NCI-H460 (cell line): ENCODE results near the gene MTHFR. TPM values are rescaled to one million over a fixed set of nuclear protein-coding genes. Genes with fewer than 3 reads are reported as not detected.

Experiments used
- DNase-seq: peaks from one replicate; pipeline ENCODE4 v3.0.0-alpha.2; 2016; ENCODE audit warnings: low read depth; ENCODE audit errors: extremely low read depth
- total RNA-seq: library from RNA; depleted of rRNA; stranded (reverse); fragments of >200 nt; shearing (Covaris generic); gene quantifications from 2 replicates; pipeline ENCODE4 v1.2.3, GENCODE V29; 2014

MTHFR gene
- total RNA-seq, 1 experiment from 2014 or later, result 5.2 TPM

DNA sequence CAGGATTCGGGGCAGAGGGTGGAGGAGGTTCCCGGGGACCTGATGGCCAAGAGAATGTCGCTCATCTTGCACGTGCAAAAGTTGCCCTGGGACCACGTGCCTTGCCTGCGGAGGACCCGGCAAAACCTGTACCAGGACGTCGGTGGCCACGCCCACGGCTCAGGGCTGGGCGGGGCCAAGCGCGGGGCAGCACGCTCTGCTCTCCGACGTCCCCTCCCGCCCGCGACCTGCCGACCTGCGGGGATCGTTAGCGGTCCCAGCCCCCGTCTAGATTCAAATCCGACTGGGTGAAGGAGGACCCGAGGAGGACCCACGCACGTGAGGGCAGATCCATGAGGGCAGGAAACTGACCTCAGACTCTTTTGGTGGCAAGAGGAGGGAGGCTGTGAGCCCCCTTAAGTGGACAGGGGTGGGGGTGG is 43.8 kb downstream of the MTHFR start, which contains the start of gene C1orf167:
Gene C1orf167 (plus strand): TSS at position 206 of the 419 bp plus-strand sequence. CDS start 2,208 bp downstream, outside the sequence.
- no peak for DNase-seq

DNA sequence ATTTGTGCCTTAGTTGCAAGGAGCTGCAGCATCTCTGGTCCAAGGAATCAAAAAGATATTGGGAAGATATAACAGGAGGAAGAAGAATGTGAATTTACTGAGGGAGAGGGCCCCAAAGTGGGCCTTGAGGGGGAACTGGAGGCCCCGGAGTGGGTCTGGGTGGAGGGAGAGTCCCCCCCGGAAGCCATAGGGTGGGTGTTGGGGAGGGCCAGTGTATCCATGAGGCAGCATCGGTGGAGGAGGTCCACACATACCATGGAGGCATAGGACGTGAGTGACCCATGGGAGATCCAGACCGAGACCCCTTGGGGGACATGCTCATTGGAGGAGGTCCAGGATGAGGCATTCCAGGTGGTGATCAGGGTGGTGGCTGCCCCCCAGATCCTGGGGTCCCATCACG is 44.5 kb downstream of the MTHFR start:
- DNase-seq, result no peak

DNA sequence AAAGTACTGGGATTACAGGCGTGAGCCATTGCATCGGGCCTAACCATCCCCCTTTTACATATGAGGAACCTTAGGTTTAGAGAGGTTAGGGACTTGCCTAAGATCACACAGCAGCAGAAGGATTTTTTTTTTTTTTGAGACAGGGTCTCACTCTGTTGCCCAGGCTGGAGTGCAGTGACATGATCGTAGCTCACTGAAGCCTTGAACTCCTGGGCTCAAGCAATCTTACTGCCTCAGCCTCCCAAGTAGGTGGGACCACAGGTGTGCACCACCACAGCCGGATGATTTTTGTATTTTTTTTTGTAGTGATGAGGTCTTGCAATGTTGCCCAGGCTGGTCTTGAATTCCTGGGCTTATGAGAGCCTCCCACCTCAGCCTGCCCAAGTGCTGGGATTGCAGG is 46.0 kb downstream of the MTHFR start:
- no peak for DNase-seq

DNA sequence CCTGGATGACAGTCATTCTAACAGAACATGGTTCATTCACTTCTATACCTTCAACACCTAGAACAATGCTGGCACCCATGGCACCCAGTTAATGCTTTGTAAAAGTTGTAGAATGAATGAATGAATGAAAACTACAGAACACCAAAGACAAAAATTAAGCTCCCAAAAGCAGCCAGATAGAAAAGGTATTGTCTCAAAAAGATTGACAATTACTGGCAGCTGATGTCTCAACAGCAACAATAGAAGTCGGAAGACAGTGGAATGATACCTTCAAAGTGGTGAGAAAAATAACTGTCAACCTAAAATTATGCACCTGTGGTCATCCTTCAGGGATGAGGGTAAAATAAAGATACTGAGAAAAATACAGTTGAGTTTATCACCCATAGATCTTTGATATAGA is 48.7 kb downstream of the MTHFR start:
- no peak for DNase-seq

DNA sequence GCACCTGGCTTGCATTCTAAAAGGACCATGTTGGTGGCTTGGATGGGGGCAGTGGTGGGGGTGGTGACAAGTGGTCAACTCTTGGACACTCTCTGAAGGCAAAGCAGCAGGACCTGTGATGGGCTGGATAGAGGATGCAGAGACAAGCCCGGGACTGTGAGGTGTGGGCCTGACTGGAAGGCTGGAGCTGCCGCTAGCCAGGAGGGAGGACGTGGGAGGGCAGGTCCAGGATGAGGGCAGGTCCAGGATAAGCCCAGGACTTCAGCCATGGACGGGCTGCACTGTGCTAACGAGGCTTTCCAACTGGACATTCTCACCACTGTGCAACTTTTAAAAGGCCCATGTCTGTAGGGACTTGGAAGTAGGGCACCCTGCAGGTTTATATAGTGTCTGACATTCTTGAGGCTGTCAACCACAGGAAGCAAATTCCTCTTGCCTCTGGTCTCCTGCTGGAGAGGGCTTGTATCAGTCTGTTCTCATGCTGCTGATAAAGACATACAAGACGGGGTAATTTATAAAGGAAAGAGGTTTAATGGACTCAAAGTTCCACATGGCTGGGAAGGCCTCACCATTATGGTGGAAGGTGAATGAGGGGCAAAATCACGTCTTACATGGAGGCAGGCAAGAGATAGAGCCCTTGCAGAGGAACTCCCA is 52.1 kb downstream of the MTHFR start:
- no peak for DNase-seq

DNA sequence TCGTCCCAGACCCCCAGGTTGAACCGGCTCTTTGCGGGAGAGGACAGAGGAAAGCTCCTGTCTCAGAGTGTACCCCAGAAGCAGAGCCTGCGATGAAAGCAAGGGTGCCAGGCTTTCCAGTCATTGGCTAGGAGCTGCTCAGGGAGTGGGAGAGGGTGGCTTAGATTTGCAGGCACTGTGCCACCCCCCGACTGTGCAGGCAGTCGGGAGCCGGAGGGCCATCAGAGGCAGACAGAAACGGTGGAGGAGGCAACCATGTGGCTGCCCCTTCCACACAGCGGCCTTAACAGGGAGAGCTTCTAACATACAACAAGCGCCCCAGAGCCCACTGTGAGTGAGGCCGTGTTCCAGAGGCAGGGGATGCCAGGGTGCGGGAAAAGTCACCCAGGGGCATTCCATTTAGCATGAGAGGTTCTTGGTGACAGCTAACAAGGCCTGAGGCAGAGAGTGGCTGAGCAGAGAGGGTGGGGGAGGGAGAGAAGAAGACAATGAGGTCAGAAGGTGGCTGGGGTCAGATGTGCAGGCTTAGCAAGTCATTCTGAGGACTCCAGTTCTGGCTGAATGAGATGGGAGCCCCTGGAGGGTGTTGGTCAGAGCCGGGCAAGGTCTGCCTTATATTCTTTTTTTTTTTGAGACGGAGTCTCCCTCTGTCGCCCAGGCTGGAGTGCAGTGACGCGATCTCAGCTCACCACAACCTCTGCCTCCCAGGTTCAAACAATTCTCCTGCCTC is 53.2 kb downstream of the MTHFR start:
- DNase-seq, result no peak

DNA sequence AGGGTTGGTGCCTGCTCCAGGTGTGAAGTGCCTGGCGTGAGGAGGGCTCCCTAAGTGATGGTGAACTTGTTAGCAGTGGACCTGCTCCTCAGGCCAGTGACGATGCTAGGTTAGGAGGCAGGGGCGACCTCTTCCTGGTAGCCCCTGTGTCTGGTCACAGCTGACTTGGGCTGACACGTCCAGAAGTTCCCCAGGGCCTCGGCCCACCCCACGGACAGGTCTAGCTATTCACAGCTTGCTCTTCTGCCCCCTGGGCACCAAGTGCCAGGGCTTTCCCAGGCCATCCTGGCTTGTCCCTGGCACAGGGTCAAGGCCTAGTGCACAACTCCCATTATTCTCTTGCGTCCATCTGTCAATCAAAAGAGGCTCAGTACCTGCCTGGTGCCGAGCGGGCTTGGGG is 54.7 kb downstream of the MTHFR start:
- DNase-seq, result no peak

DNA sequence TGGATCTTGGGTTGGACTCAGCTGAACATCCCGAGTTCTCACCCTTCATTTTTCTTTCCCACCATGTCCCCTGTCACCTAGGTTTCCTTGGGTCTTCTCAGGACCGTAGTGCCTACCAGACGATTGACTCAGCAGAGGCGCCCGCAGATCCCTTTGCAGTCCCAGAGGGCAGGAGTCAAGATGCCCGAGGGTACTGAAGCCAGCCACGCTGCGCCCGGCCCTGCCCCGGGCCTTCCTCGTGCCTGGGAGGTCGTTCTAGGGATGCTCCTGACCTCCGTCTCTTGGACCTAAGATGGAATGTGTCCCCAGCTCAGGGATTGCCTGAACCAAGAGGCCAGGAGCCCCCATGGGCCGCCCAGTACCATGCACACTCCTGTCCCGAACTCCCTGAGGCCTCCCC is 55.8 kb downstream of the MTHFR start:
- no peak for DNase-seq

DNA sequence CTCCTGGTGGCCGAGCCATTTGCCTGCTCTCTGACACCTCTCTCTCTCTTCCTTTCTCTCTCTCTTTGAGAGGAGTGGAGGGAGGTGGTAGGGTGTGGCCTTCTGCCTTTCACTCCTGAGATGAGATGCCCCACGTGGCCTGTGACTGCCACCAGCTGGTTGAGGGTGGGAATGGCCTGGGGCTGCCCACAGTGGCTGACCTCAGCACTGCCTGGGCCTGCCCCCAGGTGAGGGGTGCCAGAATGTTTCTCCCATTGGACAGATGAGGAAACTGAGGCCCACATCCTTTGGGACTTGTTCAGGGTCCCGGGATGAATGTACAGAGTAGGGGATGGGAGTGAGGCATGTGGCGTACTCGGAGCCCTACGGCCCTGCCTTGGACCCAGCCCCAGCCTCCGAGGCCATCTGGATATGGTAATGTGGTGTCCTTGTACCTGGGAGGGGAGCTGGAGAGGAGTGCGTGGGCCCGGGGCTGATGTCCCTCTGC is 56.5 kb downstream of the MTHFR start:
- no peak for DNase-seq

DNA sequence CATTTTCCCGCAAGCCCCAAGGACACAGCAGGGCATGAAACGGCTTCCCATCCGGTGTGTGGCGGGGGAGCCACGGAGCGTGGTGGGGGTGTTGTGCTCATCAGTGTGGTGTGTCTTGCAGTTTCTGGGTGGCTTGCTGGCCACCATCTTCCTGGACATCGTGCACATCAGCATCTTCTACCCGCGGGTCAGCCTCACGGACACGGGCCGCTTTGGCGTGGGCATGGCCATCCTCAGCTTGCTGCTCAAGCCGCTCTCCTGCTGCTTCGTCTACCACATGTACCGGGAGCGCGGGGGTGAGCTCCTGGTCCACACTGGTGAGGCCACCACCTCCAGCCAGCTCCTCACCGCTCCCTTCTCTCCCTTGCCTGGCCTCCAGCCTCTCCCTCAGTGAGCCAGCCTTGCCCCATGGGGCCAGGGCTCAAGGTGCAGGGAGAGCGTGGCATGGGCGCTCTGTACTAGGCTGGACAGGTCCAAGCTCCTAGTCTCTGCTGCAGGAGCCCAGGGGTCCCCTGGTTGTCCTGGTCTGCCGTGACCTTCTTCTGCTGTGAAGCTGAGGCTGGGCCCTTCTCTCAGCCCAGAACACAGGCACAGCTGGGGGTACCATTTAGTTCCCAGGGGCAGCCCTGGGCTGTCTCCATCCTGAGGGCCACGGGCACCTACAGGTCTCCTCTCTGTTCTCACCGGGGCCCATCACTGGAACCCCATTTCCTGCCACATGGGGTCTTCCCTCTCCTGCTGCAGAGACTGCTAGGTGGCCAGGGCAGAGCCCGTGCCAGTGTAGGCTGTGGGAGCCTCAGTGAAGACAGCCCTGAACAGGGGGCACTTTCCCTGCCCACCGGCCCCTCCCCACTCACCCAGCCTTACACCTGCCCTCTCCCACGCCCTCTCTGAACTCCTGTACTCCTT is 57.2 kb downstream of the MTHFR start:
- DNase-seq, result no peak

DNA sequence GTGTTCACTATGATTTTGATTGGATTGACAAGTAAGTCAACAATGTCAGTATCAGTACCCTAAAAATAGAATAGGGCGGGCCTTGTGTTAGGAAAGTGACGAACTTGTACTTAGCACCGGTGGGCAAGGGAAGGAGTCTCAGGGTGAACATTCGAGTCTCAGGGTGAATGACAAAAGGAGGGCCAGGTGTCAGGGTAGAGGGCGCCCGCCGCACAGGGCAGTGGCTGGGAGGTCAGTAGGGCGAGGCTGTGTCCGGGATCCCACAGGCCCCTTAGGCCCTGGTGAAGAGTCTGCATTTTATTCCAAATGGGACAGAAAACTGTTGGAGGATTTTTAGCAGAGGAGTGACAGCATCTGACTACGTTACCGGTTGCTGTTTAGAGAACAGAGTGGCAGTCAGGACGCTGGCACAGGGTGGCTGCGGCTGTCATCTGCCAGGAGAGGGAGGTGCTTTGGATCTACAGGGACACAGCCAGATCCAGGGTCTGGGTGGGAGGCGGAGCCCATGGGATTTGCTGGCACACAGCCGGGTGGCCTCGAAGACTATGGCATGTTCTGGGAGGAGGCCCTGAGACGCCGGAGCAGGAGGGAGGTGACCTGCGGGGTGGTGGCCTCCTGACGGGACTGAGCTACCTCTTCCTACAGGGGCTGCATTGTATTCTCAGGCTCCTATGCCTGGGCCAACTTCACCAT is 58.8 kb downstream of the MTHFR start:
- no peak for DNase-seq

DNA sequence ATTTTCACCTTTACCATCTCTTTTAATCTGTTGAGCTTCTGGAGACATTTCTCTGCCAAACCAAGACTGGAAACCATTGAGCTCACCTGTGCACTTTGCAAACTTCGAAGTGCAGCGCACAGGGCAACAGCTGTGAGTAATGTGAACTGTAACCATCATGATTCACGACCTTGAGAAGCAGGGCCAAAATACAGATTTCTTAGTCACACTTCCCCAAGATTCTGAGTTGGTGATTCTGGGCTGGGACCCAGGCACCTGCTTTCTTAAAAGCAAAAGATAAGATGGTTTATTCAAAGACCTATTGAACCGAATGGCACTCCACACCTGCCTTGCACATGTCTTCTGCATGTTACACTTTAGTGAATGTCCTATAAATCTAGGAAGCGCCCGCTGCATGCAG is 59.7 kb downstream of the MTHFR start:
- DNase-seq, result no peak

DNA sequence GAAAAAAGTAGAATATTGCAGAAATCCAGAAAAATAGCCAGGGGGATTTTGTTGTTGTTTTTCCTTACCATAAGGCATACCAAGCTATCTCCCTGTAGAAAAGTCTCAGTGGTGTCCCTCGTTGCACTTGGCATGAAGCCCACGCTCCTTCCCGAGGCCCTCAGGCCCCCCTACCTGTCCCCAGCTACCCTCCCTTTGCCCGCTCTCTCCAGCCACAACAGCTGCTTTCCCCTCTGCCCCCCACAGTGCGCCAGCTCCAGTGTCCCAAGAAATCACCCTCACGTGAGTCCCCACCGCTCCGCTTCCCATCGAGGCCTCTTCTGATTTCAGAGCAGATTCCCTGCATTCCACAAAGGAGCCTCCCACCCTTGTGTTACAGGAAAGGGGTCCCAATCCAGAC is 61.5 kb downstream of the MTHFR start:
- DNase-seq, result no peak

DNA sequence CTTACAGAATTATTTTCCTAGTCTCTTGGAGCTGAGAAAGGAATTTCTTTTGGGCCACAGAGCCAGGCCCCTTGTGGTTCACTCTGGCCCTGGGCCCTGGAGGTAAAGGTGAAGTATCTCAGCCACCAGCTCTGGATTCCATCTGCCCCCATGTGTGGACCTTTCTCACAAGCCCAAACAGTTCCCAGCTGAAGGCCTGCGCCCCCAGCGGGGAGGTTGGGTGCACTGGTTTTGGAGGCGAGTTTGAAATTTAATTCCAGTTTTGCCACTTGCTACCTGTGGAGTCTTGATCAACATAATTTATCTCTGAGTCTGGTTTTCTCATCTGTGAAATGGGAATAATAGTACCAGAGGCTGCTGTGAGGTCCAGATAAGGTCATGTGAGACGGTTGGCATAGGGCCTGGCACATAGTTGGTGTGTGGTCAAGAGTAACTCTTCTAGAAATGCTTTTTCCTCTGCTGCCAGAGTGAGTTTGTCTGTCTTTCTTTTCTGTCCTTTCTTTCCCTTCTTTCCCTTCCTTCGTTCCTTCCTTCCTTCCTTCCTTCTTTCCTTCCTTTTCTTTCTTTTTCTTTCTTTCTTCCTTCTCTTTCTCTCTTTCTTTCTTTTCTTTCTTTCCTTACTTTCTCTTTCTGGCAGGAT is 63.7 kb downstream of the MTHFR start:
- no peak for DNase-seq

DNA sequence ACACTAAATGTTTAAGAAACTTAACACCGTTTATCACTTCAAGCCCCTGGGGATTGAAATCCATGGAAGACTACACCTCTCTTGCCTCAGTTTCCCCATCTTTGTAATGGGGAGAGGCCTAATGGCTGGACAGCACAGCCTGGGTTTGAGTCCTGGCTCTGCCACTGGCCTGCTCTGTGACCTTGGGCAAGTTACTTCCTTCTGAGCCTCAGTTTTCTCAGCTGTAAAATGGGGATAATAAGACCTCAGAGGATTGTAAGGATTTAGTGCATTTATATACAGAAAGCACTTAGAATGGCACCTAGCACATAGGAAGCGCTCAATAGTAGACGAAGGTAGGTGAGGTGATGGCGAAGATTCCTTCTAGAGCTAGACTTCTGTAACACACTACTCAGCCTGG is 64.3 kb downstream of the MTHFR start:
- no peak for DNase-seq

DNA sequence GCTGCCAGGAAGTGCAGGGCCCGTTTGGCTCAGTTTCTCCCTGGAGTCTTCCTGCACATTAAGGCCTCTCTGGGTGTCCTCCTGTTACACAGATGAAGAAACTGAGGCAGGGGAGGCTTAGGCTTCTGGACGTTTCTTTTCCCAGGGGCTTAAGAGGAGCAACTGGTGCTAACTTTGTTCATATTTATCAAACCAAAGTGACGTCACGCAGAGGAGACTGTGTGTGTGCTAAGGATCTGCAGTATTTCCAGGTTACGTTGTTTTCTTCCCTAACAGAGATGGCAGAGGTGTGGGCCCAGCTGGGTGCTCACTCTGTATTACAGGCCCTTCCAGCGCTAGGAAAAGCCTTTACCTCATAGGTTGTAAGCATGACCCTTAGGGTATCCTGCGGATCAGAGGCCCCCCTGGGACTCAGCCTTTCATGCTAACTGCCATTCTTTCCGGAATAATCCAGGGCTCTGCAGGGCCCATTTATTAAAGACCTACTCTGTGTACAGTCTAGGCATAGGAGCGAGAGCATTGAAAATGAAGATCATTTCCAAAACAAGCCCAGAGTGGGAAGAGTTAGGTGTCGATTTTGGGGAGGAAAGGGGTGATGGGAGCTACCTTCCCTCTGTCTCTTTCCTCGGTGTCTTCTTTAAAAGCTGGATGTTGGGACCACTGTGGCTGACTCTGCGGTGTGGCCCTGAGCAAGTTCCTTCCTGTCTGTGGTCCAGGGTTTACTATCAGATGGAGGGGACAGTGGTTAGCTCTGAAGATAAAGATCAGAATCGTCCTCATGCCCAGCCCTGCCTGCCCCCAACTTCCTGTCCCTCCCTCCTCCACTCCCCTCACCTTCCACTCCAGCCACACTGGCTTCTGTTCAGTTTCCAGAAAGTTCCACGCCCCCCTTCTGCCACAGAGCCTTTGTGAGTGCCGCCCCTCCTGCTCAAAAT is 65.2 kb downstream of the MTHFR start:
- no peak for DNase-seq

DNA sequence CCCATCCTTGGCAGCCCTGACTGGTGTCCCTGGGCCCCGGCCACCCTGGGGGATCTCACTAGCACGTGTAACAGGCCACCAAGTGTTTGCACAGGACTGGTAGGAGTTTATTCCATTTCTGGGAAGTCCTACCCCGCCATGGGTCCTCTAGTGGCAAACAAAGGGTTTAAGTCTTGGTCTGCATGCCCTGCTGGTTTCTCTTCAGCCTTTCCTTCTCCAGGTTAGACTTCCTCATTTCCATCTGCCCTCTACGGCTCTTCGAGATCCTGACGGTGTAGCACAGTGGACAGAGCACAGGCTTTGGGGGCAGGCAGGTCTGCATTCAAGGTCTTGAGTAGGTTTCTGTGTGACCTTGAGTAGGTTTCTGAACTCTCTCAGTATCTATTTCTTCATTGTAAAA is 67.0 kb downstream of the MTHFR start:
- DNase-seq, result no peak

DNA sequence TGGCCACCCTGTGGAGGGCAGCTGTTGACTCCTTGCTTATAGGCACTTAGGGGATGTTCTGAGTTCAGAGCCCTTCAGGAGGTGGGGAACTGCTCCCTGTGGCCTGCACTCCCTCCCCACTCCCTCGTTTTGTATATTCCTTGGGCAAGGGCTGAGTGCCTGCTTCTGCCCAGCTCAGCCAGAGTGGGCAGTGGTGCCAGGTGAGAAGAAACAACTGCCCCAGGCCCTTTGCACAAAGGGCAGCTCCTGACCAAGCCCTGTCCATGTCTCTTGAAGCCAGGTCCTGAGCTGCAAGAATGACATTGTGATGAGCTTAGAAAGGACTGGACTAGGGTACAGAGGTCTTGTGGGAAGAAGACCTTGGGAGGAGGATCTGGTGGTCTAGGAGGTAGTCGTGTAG is 67.7 kb downstream of the MTHFR start:
- no peak for DNase-seq
